Measurements from ENCODE around the gene EHD3. TPM values are rescaled to one million over a fixed set of nuclear protein-coding genes. Genes with fewer than 3 reads are reported as not detected.

Gene EHD3
- total RNA-seq, 2 experiments from 2014 or later, result 0.54 to 0.60 TPM

DNA sequence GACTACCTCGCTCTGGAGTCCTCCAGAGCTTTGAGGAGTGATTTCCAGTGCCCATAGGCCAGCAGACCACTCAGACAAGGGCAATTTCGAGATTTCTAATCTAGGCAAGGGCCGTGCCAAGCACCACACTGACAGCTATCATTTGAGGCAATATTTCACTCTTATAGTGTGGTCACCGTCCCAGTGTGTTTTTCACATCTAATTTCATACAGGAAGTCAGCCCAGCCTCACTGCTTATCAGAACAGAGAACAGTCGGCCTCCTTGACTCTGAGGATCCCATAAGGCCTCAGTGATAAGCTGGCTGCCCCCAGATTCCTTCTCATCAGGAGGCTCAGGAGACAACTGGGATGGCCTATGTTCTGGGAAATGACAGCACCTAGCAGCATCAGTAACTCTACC, 17.2 kb upstream of the EHD3 start:
- H3K27ac Mint-ChIP-seq, result no peak overlapping the region
- CTCF ChIA-PET, result interaction anchor here (1.3 kb wide), 1 partner anchor 506 kb away, joined by 3 read pairs; no protein-coding TSS in a partner anchor
- no peaks in the 10 kb centered on the region for H3K9me3 Mint-ChIP-seq
- H3K27me3 Mint-ChIP-seq, result peaks cover 8% of the 10 kb centered on the region
- TF ChIP-seq, protein P1, sequence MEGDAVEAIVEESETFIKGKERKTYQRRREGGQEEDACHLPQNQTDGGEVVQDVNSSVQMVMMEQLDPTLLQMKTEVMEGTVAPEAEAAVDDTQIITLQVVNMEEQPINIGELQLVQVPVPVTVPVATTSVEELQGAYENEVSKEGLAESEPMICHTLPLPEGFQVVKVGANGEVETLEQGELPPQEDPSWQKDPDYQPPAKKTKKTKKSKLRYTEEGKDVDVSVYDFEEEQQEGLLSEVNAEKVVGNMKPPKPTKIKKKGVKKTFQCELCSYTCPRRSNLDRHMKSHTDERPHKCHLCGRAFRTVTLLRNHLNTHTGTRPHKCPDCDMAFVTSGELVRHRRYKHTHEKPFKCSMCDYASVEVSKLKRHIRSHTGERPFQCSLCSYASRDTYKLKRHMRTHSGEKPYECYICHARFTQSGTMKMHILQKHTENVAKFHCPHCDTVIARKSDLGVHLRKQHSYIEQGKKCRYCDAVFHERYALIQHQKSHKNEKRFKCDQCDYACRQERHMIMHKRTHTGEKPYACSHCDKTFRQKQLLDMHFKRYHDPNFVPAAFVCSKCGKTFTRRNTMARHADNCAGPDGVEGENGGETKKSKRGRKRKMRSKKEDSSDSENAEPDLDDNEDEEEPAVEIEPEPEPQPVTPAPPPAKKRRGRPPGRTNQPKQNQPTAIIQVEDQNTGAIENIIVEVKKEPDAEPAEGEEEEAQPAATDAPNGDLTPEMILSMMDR (IDR thresholded peaks at IDR 0.05), result no peak
- H3K4me3 Mint-ChIP-seq, result no peak overlapping the region
- intact Hi-C loops (cut with micrococcal nuclease), result no loop called here
- peaks cover 17% of the 10 kb centered on the region for H3K4me1 Mint-ChIP-seq (ENCODE audit: low read depth)
- DNase-seq (no peak), ATAC-seq (peak; percentile 42)
- no peaks in the 10 kb centered on the region for H3K36me3 Mint-ChIP-seq (ENCODE audit: low read depth)
- POLR2A ChIA-PET, result no interaction called here

DNA sequence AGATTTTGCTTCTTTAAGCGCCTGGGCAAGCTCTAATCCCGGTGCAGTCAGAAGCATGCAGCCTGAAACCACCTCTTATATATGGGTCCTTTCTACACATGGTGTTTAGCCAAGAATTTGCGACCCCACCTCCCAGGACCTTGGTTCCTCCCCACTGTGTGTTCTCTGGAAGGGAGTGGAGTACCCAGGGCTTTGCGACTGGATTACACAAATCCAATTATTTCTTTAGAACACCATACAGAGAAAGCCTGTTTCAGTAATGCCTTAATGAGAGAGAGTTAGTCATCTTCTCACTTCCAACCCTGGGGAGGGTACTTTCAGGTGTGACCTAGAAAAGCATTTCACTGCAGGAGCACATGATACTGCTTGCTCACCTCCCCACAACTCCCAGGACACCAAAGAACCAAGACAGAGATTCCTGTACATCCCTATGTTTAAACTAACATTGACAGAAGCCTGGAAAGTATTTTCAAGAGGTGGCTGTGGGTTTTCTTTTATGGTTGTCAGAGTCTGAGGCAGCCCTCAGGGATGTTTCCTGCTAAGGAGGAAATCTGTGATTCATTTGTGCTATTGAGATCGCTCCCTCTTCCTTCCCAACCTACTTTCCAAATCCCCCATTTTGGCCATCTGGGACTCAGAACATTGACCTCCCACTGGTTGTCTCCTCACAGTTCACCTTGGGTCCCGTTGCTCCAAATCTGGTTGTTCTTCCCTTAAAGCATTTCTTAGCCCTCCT, 16.3 kb upstream of the EHD3 start, which contains the start of gene CAPN14:
Gene CAPN14 (minus strand): TSS at position 51 of the 736 bp plus-strand sequence. CDS start 12,068 bp downstream, outside the sequence.
- intact Hi-C loops (cut with micrococcal nuclease), result no loop called here
- H3K27ac Mint-ChIP-seq, result no peak within 1 kb of the TSS
- CTCF ChIA-PET, result no interaction called here

DNA sequence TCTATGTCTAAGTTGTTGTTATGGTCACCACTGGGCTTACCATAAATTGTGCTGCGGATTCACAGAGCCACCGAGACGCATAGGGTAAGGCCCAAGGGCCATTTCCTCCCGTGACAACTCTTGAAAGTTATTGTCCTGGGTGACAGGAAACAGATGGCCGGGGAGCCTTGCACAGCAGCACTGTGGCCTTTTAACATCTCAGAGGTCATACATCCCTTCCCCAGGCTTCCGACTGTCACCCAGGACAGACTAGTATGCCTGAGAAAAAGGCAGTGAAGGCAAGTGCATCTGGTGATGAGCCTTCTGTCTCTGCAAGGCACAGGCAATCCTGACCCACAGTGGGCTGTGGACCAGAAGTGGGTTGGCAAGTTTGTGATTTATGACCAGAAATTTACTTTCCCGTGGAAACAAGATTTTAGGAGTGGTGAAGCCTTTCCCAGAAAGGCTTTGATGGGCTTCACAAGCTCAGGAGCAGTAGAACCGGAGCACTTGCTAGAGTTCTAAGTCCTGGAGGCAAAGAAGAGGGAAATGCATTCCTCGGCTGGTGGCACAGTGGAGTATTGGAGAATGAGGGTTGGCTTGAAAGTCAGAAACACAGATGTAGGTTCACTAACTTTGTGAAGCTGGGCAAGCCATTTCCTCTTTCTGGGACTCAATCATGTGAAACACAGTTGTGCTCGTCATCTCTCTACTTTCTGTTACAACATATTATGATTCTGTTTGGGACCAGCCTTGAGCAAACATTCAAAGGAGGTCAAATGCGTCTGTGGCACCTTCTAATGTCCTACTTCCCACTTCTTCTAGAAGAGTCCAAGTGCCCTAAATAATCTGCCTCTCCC, 14.6 kb upstream of the EHD3 start:
- Mint-ChIP-seq H3K4me3 (no peak overlapping the region), H3K27me3 (peaks cover 16% of the 10 kb centered on the region), H3K9me3 (no peaks in the 10 kb centered on the region), H3K4me1 (ENCODE audit: low read depth) (peaks cover 11% of the 10 kb centered on the region), H3K36me3 (ENCODE audit: low read depth) (no peaks in the 10 kb centered on the region), H3K27ac (no peak overlapping the region)
- ATAC-seq (no peak), DNase-seq (no peak)
- ChIA-PET POLR2A (no interaction called here), CTCF (interaction anchor here (1.1 kb wide), 1 partner anchor 508 kb away, joined by 4 read pairs; no protein-coding TSS in a partner anchor)
- intact Hi-C loops (cut with micrococcal nuclease), result no loop called here
- TF ChIP-seq, protein P1 (IDR thresholded peaks at IDR 0.05), result no peak

More for the DNA sequence above, 16.3 kb upstream of the EHD3 start, which contains the start of gene CAPN14:
- H3K27me3 Mint-ChIP-seq, result peaks cover 11% of the 10 kb centered on the region
- POLR2A ChIA-PET, result no interaction called here
- ATAC-seq, result no peak
- no peak within 1 kb of the TSS for H3K4me3 Mint-ChIP-seq
- no peaks in the 10 kb centered on the region for H3K36me3 Mint-ChIP-seq (ENCODE audit: low read depth)
- H3K4me1 Mint-ChIP-seq (ENCODE audit: low read depth), result peaks cover 17% of the 10 kb centered on the region
- no peak for DNase-seq
- H3K9me3 Mint-ChIP-seq, result no peaks in the 10 kb centered on the region
- TF ChIP-seq, protein P1 (IDR thresholded peaks at IDR 0.05), result no peak

DNA sequence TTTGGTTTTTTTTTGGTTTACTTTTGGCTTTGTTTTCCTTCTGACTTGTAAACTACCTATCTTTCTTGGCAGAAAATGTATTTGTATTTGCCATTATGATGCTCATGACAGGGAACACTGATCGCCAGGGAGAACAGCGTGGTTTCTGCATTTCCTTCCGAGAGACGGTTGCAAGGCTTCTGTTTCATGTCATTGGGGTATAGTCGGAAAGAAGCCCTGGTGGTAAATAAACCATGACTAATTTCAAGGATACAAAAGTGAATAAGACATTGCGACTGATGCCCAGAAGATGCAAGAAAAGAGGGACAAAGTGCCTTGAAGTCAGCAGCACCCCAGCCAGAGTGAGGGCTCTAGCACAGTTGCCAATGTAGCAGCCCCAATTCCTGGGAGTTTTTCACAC, 12.4 kb upstream of the EHD3 start:
- no peak for ATAC-seq
- TF ChIP-seq, protein P1 (IDR thresholded peaks at IDR 0.05), result no peak
- Mint-ChIP-seq H3K27ac (no peak overlapping the region), H3K4me1 (ENCODE audit: low read depth) (peaks cover 7% of the 10 kb centered on the region), H3K4me3 (no peak overlapping the region), H3K36me3 (ENCODE audit: low read depth) (no peaks in the 10 kb centered on the region), H3K27me3 (peaks cover 16% of the 10 kb centered on the region), H3K9me3 (no peaks in the 10 kb centered on the region)
- no peak for DNase-seq
- CTCF ChIA-PET, result no interaction called here
- intact Hi-C loops (cut with micrococcal nuclease), result no loop called here
- POLR2A ChIA-PET, result no interaction called here

DNA sequence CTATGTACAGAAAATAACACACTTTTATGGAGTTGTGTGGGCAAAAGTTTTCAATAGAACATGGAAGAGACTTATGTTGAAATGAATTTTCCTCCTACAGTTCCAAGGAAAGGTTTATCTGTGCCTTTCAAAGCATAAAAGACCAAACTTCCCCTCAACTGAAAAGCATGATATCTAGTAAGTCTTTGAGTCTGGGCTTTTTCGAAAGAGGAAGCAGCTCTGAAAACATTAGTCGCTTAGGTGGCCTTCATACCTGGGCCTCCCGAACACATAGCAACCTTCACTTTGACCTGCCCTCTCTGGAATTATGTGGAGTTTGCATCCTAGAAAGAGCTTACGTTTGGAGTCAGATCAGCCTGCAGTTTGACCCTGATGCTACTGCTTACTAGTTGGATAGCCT, 11.9 kb upstream of the EHD3 start:
- ATAC-seq, result no peak
- ChIA-PET POLR2A (no interaction called here), CTCF (no interaction called here)
- no peak overlapping the region for H3K4me3 Mint-ChIP-seq
- intact Hi-C loops (cut with micrococcal nuclease), result no loop called here
- H3K9me3 Mint-ChIP-seq, result no peaks in the 10 kb centered on the region
- TF ChIP-seq, protein P1 (IDR thresholded peaks at IDR 0.05), result no peak
- peaks cover 16% of the 10 kb centered on the region for H3K27me3 Mint-ChIP-seq
- H3K36me3 Mint-ChIP-seq (ENCODE audit: low read depth), result no peaks in the 10 kb centered on the region
- no peak for DNase-seq
- H3K4me1 Mint-ChIP-seq (ENCODE audit: low read depth), result peaks cover 3% of the 10 kb centered on the region
- H3K27ac Mint-ChIP-seq, result no peak overlapping the region

Data from activated CD8-positive, alpha-beta T cell treated with anti-CD3 and anti-CD28 coated beads for 36 hours (primary cell).